ENCODE measurements around the gene CACNA1E.

Gene CACNA1E

GRCh38 chr1:181685211-181685610, 201.9 kb downstream of the CACNA1E start:
- DNase-seq (no peak), ATAC-seq (no peak)

- ATAC-seq (no peak), DNase-seq (no peak)
Measured at GRCh38 chr1:181701891-181702290, 218.6 kb downstream of the CACNA1E start.

GRCh38 chr1:181704546-181704945, 221.2 kb downstream of the CACNA1E start:
- DNase-seq (no peak), ATAC-seq (no peak)

- DNase-seq = no peak
- ATAC-seq = no peak
Measured at GRCh38 chr1:181711820-181712219, 228.5 kb downstream of the CACNA1E start.

- DNase-seq (no peak), ATAC-seq (no peak)
Measured at GRCh38 chr1:181712711-181713110, 229.4 kb downstream of the CACNA1E start.

GRCh38 chr1:181714428-181714827, 231.1 kb downstream of the CACNA1E start:
- ATAC-seq (no peak), DNase-seq (no peak)

GRCh38 chr1:181718034-181718433, 234.7 kb downstream of the CACNA1E start:
- no peak for DNase-seq
- ATAC-seq = no peak

- ATAC-seq (no peak), DNase-seq (no peak)
Measured at GRCh38 chr1:181726320-181727012, 243.1 kb downstream of the CACNA1E start.

- ATAC-seq (no peak), DNase-seq (no peak)
Measured at GRCh38 chr1:181730606-181731005, 247.3 kb downstream of the CACNA1E start.

- no peak for ATAC-seq
Measured at GRCh38 chr1:181732218-181732990, 249.1 kb downstream of the CACNA1E start.

GRCh38 chr1:181733486-181733885, 250.2 kb downstream of the CACNA1E start:
- DNase-seq = no peak
- ATAC-seq = no peak

More at GRCh38 chr1:181732218-181732990, 249.1 kb downstream of the CACNA1E start:
- DNase-seq = no peak

- no peak for DNase-seq
- no peak for ATAC-seq
Measured at GRCh38 chr1:181737056-181737455, 253.7 kb downstream of the CACNA1E start.

- no peak for ATAC-seq
- no peak for DNase-seq
Measured at GRCh38 chr1:181739214-181739613, 255.9 kb downstream of the CACNA1E start.

- DNase-seq (no peak), ATAC-seq (no peak)
Measured at GRCh38 chr1:181742426-181742825, 259.1 kb downstream of the CACNA1E start.

GRCh38 chr1:181743878-181744312, 260.6 kb downstream of the CACNA1E start:
- DNase-seq (no peak), ATAC-seq (no peak)

GRCh38 chr1:181746224-181746623, 262.9 kb downstream of the CACNA1E start:
- ATAC-seq (no peak), DNase-seq (no peak)

- DNase-seq (no peak), ATAC-seq (no peak)
Measured at GRCh38 chr1:181748013-181748412, 264.7 kb downstream of the CACNA1E start.

GRCh38 chr1:181754103-181754502, 270.8 kb downstream of the CACNA1E start:
- ATAC-seq (no peak), DNase-seq (no peak)

- no peak for ATAC-seq
- no peak for DNase-seq
Measured at GRCh38 chr1:181759481-181759880, 276.2 kb downstream of the CACNA1E start.

GRCh38 chr1:181763736-181764135, 280.4 kb downstream of the CACNA1E start:
- ATAC-seq (no peak), DNase-seq (no peak)

GRCh38 chr1:181765451-181766026, 282.2 kb downstream of the CACNA1E start:
- ATAC-seq (no peak), DNase-seq (no peak)

GRCh38 chr1:181767001-181767708, 283.8 kb downstream of the CACNA1E start:
- no peak for DNase-seq
- ATAC-seq = no peak
